Activated B cell treated with CpG ODN at 0.5 μM for 24 hours (primary cell): ENCODE measurements around the gene S100A6. TPM values are rescaled to one million over a fixed set of nuclear protein-coding genes. Genes with fewer than 3 reads are reported as not detected.

Experiments
- ATAC-seq: fragments of 200-7000 bp; cut with Tn5 transposase; one replicate; pipeline ENCODE4 v1.10.0; 2021; ENCODE audit warnings: low read depth, mild to moderate bottlenecking, moderate library complexity
- CTCF ChIA-PET: fragments of 350-600 bp; sonication (Branson Sonifier 250); formaldehyde crosslinking; loops from one replicate; lab custom pipeline; 2021; ENCODE audit warnings: antibody characterized with exemption; lab: Charles Lee
- POLR2A ChIA-PET: fragments of 350-600 bp; sonication (Branson Sonifier 250); formaldehyde crosslinking; loops from one replicate; lab custom pipeline; 2021; ENCODE audit warnings: antibody characterized with exemption; lab: Charles Lee
- DNase-seq: peaks from one replicate; pipeline ENCODE4 v3.0.0; 2022
- H3K27ac Mint-ChIP-seq: one replicate; pipeline ENCODE4 v1.8.0; 2020; ENCODE audit warnings: mixed read lengths
- H3K27me3 Mint-ChIP-seq: one replicate; pipeline ENCODE4 v1.8.0; 2021; ENCODE audit warnings: mixed read lengths
- H3K36me3 Mint-ChIP-seq: one replicate; pipeline ENCODE4 v1.8.0; 2021; ENCODE audit warnings: low read depth, mixed read lengths
- H3K4me1 Mint-ChIP-seq: one replicate; pipeline ENCODE4 v1.8.0; 2021; ENCODE audit warnings: mixed read lengths
- H3K4me3 Mint-ChIP-seq: one replicate; pipeline ENCODE4 v1.8.0; 2020; ENCODE audit warnings: mild to moderate bottlenecking, mixed read lengths
- H3K9me3 Mint-ChIP-seq: one replicate; pipeline ENCODE4 v1.8.0; 2020; ENCODE audit warnings: mixed read lengths
- intact Hi-C: fragments of 100-400 bp; cut with micrococcal nuclease; formaldehyde crosslinking; loops from one replicate; pipeline ENCODE4 v1.15.1; 2024
- total RNA-seq: library from RNA; stranded (reverse); gene quantifications from 2 replicates; pipeline ENCODE4 v1.2.3, GENCODE V29; 2022
- TF ChIP-seq, protein P1 (sequence below): fragments of 200-600 bp; IDR thresholded peaks from one replicate; pipeline ENCODE4 v1.8.0; 2022; ENCODE audit warnings: antibody characterized with exemption, mild to moderate bottlenecking

The S100A6 gene
- total RNA-seq, 1 donor from 2014 or later, result 166 TPM

DNA sequence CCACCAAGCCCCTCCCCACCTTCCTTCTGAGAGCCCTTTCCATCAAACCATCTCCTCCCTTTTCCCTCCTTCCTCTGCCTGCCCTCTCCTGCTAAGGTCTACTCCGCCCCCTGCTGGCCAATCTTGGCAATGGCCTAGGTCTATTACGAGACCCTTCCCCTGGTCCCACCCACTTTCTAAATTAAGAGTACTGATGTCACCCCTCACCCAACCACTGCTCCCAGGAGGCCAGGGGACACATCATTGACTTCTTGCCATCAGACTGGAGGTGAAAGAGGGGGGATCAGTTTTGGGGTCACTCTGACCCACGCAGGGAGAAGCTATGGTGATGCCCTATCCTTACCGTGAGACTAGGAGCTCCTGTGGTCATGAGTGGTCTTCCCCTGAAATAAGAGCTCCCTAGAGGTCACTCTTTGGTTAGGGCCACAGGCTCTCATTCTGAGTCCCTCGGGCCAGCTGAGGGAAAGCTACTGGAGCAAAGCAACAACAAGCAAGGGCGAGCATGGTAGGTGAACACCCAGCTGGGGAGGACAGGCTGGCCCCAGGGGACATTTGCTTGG, 40.7 kb downstream of the S100A6 start:
- TF ChIP-seq, protein P1, sequence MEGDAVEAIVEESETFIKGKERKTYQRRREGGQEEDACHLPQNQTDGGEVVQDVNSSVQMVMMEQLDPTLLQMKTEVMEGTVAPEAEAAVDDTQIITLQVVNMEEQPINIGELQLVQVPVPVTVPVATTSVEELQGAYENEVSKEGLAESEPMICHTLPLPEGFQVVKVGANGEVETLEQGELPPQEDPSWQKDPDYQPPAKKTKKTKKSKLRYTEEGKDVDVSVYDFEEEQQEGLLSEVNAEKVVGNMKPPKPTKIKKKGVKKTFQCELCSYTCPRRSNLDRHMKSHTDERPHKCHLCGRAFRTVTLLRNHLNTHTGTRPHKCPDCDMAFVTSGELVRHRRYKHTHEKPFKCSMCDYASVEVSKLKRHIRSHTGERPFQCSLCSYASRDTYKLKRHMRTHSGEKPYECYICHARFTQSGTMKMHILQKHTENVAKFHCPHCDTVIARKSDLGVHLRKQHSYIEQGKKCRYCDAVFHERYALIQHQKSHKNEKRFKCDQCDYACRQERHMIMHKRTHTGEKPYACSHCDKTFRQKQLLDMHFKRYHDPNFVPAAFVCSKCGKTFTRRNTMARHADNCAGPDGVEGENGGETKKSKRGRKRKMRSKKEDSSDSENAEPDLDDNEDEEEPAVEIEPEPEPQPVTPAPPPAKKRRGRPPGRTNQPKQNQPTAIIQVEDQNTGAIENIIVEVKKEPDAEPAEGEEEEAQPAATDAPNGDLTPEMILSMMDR, result peak; percentile 74
- peaks cover 11% of the 10 kb centered on the region for H3K4me1 Mint-ChIP-seq
- H3K4me3 Mint-ChIP-seq, result no peak overlapping the region
- peaks cover 22% of the 10 kb centered on the region for H3K27me3 Mint-ChIP-seq
- peak; percentile 89 for ATAC-seq
- CTCF ChIA-PET, result interaction anchor here (0.6 to 3.6 kb wide), 11 partner anchors 9 to 253 kb away, joined by 3 to 67 read pairs (median 5); partner anchors contain the start of gene PGLYRP4
- no peaks in the 10 kb centered on the region for H3K36me3 Mint-ChIP-seq
- intact Hi-C loops, result loop anchor here (1.0 kb wide), 2 partner anchors 30 to 143 kb away; no protein-coding TSS in a partner anchor
- H3K9me3 Mint-ChIP-seq, result no peaks in the 10 kb centered on the region
- DNase-seq, result peak; percentile 69
- POLR2A ChIA-PET, result interaction anchor here (0.6 to 1.1 kb wide), 4 partner anchors 51 to 495 kb away, joined by 3 to 4 read pairs (median 4); partner anchors contain the start of gene S100A4
- H3K27ac Mint-ChIP-seq, result peak overlapping the region; percentile 39

DNA sequence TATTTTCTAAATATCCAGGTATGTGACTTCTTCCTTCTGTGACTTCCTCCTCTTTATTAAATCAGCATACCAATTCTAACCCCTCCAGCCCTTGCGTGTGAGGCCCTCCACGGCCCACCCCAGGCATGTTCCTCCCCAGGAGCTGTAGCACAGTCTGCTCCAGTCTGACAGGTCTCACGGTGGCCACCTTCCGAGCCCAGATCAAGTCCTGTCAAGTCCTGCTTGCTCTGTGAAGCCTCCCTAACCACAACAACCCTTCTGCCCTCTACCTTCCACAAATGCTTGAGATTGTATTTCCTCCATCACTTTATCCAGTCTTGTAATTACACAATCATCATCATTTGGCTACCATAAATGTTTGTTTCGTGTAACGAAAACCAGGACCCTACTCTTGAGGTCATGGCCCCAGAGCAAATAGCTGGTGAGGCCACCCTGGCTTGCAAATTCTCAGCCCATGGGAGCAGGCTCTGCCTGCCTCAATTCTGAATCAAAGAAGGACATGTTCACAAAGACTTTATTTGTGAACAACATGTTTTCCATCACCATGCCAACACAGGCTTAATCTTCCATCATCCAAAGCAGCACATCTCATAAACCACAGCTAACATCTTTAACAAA, 42.3 kb downstream of the S100A6 start:
- DNase-seq, result no peak
- intact Hi-C loops, result no loop called here

GRCh38 chr1:153490272-153491051, 45.3 kb downstream of the S100A6 start:
- no peak for ATAC-seq
- DNase-seq, result no peak
- peaks cover 8% of the 10 kb centered on the region for H3K4me1 Mint-ChIP-seq
- H3K27me3 Mint-ChIP-seq, result peaks cover 27% of the 10 kb centered on the region
- H3K27ac Mint-ChIP-seq, result no peak overlapping the region
- ChIA-PET POLR2A (no interaction called here), CTCF (no interaction called here)
- TF ChIP-seq, protein P1, result no peak
- H3K4me3 Mint-ChIP-seq, result no peak overlapping the region
- H3K36me3 Mint-ChIP-seq, result no peaks in the 10 kb centered on the region
- H3K9me3 Mint-ChIP-seq, result no peaks in the 10 kb centered on the region
- intact Hi-C loops, result no loop called here

More for the DNA sequence above, 42.3 kb downstream of the S100A6 start:
- TF ChIP-seq, protein P1, result no peak
- no peak overlapping the region for H3K27ac Mint-ChIP-seq
- peaks cover 17% of the 10 kb centered on the region for H3K27me3 Mint-ChIP-seq
- no peak overlapping the region for H3K4me3 Mint-ChIP-seq
- ATAC-seq, result no peak
- H3K36me3 Mint-ChIP-seq, result no peaks in the 10 kb centered on the region
- ChIA-PET CTCF (interaction anchor here (1.0 to 3.6 kb wide), 3 partner anchors 8 to 141 kb away, joined by 3 to 67 read pairs (median 12); no protein-coding TSS in a partner anchor), POLR2A (no interaction called here)
- H3K4me1 Mint-ChIP-seq, result peaks cover 11% of the 10 kb centered on the region
- no peaks in the 10 kb centered on the region for H3K9me3 Mint-ChIP-seq

- H3K36me3 Mint-ChIP-seq, result no peaks in the 10 kb centered on the region
- CTCF ChIA-PET, result no interaction called here
- intact Hi-C loops, result no loop called here
- H3K4me1 Mint-ChIP-seq, result no peaks in the 10 kb centered on the region
- no peak overlapping the region for H3K27ac Mint-ChIP-seq
- H3K27me3 Mint-ChIP-seq, result peaks cover 38% of the 10 kb centered on the region
- H3K9me3 Mint-ChIP-seq, result no peaks in the 10 kb centered on the region
- TF ChIP-seq, protein P1, result no peak
- ATAC-seq, result no peak
- POLR2A ChIA-PET, result no interaction called here
- no peak for DNase-seq
- no peak overlapping the region for H3K4me3 Mint-ChIP-seq
Measured at GRCh38 chr1:153488731-153489130, 47.1 kb downstream of the S100A6 start.

GRCh38 chr1:153487707-153488106, 48.1 kb downstream of the S100A6 start:
- Mint-ChIP-seq H3K4me1 (no peaks in the 10 kb centered on the region), H3K27me3 (peaks cover 40% of the 10 kb centered on the region), H3K36me3 (no peaks in the 10 kb centered on the region), H3K4me3 (no peak overlapping the region), H3K27ac (no peak overlapping the region), H3K9me3 (no peaks in the 10 kb centered on the region)
- DNase-seq (no peak), ATAC-seq (no peak)
- ChIA-PET POLR2A (no interaction called here), CTCF (interaction anchor here (0.6 kb wide), 1 partner anchor 9 kb away, joined by 4 read pairs; no protein-coding TSS in a partner anchor)
- intact Hi-C loops, result no loop called here
- TF ChIP-seq, protein P1, result no peak
